Measurements from ENCODE around the gene RALY.
"Not testable (repeated sequence)": the region's sequence is repeated elsewhere in the genome, so short reads cannot be mapped to it uniquely, and the experiment has no call there.

The RALY gene

DNA sequence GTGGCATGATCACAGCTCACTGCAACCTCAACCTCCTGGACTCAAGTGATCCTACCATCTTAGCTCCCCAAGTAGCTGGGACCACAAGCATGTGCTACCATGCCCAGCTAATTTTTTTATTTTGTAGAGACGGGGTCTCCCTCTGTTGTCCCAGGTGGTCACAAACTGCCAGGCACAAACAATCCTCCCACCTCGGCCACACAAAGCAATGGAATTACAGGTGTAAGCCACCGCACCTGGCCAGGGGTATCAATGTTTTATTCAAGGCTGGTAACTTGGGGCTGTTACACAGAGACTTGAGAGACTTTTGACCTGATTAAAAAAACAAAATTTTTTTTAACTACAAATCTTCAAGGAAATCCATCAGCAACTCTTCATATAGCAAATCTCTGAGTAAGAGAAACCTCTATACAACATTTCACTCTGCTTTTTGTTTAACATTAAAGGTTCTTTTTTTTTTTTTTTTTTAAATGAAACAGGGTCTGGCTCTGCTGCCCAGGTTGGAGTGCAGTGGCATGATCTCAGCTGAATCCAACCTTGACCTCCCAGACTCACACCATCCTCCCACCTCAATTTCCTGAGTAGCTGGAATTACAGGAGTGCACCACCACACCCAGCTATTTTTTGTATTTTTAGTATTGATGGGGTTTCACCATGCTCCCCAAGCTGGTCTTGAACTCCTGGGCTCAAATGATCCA is 112.4 kb downstream of the RALY start:
- no peak for DNase-seq (ENCODE audit: low read depth)

DNA sequence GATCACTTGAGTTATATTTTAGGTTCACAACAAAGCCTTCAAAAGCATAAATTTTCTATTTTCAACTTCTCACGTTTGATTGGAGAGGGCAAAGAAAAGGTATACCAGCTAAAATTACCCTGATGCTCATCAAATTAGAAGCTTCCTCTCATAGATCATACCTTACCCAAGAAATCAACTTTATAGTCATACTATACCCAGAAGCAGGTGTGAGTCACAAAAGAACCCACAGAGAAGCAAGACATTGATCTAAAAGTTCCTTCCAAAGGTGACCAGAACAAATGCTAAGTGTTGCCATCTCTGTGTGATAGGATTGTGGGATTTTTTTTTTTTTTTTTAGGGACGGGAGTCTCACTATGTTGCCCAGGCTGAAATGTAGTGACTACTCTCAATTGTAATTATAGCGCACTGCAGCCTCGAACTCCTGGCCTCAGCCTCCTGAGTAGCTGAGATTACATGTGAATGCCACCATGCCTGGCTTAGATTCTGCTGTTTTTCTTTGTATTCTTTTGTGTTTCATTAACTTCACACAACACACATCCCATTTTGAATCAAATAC is 115.0 kb downstream of the RALY start:
- DNase-seq (ENCODE audit: low read depth): no peak

DNA sequence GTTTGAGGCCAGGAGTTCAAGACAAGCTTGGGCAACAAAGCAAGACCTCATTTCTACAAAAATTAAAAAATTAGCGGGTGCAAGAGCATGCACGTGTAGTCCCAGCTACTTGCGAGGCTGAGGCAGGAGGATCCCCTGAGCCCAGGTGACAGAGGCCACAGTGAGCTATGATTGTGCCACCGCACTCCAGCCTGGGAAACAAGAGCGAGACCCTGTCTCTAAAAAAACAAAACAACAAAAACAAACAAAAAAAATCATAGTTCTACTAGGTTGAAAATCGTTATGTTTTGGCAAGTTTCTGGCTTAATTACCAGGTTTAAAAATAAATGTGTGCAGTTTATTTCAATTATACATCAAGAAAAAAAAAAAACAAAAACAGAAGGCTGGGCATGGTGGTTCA is 115.7 kb downstream of the RALY start:
- no peak for DNase-seq (ENCODE audit: low read depth)

DNA sequence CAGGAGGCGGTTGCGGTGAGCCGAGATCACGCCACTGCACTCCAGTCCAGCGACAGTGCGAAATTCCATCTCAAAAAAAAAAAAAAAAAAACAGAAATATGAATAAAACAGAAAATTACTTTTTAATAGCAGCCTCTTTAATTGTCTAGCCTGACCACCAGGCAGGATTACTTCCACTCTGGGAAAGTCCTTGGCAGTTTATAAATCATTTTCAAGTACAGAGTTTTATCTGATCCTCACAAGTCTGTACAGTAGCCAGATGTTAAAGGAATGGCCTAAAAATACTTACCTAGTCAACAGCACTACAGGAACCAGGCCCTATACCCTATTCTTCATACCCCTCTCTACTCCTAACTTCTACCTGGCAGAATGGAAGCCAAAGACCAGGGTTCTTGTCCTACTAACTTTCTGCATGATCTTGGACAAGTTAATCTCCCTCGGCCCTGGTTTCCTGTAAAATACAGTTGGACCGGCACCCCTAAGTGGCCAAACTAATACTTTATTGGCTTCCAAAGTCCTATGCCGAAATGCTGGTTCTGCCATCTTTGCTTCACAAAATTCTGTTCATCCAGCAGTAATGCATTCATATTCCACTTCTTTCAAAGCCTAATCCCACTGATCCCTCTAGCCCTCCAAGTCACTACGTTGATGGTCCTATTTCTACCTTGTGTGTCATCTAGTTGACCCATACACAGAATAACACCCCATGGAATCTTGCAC is 116.5 kb downstream of the RALY start:
- DNase-seq (ENCODE audit: low read depth): no peak

DNA sequence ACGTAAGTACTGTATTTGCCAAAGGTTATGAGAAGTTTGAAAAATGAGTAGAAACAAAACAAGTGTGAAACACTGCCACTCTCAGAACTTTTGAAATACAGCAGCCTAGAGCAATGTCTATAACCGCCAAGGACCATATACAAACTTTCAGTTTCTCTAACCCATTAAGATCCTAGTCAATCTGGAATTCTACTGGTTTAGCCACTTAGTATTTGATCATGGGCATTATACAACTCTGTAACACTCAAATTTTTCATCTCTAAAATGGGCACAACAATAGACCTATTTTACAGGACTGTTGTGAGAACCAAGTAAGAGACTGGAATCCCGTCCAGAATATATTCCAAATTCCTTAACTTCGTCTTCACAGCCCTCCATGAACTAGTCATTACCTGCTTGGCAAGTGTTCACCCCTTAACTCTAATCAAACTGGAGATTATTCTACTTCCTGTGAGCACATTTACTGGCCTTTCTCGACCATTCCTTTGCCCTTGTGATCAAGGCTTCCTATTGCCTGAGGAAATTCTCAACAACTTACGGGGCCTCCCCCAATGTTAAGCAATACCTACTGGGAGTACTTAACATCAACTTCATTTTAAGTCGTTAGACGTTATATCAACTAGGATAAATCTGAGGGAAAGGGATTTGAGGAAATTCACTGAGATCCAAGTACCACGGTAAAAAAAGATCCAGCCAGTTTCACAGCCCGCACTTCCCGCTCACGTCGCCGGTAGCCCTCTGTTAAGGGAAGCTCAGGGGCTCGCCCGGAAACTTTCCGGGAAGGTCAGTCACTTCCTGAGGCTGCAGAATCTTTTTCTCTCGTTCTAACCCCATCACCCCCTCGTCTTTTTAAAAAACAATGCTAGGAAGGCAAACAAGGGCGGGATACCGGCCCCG is 117.3 kb downstream of the RALY start:
- no peak for DNase-seq (ENCODE audit: low read depth)

DNA sequence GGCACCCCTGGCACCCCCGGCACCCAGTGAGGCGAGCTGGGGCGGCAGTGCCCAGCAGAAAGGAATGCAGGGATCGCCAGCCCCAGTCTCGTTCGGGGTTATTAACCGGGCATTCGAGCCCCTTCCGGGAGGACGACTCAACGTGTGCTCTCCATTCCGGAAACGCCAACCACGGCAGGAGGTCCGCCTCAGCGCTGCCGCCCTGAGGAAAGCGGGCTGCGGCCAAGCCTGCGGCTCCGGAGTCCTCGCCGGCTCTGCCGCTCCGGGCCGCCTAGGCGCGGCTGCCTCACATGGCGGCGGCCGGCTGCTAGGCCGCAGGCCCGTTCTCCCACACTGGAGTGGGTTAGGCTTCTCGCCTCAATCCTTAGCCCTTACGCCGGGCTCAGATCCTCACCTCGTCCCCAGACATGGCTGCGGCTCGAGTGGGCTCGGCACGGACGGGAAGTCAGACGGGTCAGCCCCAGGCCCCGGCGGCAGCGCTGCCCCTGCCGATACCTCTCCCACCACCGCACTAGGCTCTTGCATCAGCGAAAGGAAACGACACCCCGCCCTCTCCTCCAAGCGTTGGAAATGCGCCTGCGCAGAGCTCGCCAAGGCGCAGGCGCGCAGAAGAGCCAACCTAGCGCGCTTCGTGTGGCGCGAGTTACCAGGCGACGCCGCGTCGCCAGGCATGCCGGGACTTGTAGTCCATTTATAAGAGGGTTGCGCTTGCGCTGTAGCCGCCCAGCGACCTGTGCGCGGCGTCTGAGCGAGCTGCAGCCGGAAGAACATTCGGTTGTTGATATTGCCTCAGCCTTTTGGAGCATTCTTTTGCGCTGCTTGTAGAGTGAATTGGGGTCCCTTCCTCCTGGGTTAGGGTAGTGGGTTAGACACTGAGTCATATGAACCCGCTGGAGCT is 118.2 kb downstream of the RALY start, which contains the start of gene EIF2S2:
Gene EIF2S2, minus strand, starts transcription at position 542 of the 898 bp plus-strand sequence. Its CDS starts 133 bp downstream, at position 409.
- DNase-seq (ENCODE audit: low read depth): peak; percentile 92

DNA sequence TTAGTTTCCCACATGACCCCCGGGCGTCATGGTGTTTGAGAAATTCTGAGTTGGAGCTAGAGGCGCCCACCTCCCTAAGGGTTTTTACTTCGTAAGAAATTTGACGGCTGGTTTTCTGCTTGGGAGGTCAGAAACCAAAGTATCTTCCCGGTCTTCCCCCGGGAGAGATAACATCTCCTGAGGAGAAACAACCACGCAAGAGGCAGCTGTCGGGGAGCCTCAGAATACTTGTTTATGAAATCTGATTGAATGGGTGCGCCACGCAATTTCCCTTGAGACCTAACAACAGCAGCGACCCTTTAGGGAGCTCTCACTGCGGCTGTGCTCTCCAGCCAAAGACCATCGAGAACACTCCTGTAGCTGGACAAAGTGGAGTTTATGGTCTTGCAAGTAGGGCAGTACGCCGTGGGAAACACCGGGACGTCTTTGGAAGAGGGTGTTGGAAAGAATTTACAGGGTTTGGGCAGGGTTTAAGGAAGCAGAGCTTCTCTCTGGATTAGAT is 118.9 kb downstream of the RALY start:
- no peak for DNase-seq (ENCODE audit: low read depth)

DNA sequence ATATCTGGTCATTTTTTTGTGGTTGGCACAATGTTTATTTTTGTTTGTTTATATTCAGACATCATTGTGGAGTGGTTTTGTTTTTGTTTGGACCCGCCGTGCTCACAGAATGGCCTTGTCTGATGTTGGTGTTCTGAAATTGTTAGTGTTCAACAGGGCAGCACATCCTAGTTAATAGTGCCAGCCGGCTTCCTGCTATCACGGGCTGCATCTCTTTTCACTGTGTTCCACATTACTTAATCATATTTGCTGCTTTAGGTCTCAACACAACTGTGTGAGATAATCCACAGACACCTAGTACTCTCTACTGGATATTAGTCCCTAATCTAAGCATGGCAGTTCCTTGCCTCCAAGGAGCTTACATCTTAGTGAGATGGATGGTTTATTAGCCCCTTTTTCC is 121.1 kb downstream of the RALY start:
- no peak for DNase-seq (ENCODE audit: low read depth)

DNA sequence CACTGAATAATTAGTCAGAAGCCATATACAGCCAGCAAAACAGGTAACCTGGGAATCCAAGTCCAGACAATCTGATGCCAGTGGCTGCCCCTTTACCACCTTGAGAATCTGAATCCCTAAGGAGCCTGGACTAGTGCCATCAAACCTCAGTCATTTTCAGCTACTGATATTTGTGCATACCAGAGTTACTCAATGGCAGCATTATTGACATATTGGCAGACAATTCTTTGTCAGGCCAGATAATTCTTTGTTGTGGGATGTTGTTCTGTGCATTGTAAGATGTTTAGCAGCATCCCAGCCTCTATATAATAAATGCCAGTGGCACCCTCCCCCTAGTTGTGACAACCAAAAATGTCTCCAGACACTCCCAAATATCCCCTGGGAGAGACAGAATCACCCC is 121.5 kb downstream of the RALY start:
- no peak for DNase-seq (ENCODE audit: low read depth)

DNA sequence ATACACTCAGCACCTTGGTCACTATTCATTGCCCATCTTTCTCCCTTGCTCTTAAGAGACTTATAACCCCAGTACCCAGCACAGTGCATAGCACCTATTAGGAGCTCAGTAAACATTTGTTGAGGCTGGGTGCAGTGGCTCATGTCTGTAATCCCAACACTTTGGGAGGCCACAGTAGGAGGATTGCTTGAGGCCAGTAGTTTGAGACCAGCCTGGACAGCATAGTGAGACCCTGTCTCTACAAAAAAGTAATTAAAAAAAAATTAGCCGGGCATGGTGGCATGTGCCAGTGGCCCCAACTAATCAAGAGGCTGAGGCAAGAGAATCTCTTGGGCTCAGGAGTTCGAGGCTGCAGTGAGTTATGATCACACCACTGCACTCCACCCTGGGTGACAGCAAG is 126.5 kb downstream of the RALY start:
- no peak for DNase-seq (ENCODE audit: low read depth)

DNA sequence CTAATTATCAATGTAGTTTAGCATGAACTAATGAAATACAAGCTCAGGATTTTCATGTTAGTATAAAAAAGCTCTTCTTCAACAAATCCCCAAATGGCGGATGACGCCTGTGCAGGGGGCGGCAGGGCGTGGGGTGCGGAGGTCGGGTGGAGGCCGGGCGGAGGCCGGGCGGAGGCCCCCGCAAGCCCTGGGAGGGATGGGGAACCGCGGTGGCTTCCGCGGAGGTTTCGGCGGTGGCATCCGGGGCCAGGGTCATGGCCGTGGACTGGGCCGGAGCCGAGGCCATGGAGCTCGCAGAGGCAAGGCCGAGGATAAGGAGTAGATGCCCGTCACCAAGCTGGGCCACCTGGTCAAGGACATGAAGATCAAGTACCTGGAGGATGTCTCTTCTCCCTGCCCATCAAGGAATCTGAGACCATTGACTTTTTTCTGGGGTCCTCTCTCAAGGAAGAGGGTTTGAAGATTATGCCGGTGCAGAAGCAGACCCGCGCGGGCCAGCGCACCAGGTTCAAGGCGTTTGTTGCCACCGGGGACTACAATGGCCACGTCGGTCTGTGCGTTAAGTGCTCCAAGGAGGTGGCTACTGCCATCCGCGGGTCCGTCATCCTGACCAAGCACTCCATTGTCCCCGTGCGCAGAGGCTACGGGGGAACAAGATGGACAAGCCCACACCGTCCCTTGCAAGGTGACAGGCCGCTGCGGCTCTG is 128.7 kb downstream of the RALY start:
- DNase-seq (ENCODE audit: low read depth): no peak

DNA sequence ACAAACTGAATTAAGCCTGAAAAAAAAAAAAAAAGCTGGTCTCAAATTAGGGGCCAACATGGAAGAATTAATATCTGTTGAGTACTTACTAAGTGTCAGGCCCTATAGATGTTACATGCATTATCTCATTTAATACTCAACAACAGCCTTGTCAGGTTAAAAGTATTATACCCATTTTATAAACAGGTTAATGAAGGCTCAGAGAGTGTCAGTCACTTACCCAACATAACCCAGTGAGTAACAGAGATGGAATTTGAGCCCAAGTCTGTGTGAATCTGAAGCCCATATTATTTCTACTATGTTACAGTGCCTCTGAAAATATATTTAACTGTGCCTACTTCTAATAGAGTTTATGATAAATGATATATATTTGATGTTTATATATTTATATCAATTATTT is 129.6 kb downstream of the RALY start:
- DNase-seq (ENCODE audit: low read depth): no peak

DNA sequence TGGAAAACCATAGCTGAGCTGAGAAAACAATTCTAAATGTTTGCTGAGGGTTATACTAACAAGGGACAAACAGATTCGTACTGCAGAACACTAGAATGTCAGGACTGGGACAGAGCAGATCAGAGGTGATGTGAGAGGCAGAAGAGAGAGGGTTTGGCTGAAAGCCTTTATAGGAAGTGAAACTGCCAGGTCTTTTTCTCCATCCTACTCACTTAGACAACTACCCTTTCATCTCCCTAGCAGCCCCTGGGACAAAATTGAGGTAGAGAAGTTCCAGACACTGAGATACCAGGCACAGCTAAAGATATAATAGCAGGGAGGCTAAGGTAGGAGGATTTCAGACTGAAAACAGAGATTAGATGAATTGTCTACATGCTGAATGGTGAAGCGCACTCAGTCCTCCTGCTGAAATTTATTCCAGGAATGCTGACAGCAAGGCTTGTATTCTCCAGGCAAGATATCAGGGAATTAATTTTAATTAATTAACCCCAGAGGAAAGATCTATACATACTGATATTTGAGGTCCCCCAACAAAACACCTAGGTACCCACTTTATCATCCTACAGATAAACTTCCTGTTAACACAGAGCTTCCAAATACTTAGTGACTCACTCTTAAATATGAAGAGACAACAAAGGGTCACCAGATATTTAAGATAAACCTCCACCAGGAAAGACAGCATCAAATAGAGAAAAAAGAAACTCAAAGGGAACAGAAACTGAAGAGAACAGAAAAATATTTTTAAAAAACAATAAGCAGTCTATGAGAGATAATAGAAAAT is 130.9 kb downstream of the RALY start:
- DNase-seq (ENCODE audit: low read depth): no peak

DNA sequence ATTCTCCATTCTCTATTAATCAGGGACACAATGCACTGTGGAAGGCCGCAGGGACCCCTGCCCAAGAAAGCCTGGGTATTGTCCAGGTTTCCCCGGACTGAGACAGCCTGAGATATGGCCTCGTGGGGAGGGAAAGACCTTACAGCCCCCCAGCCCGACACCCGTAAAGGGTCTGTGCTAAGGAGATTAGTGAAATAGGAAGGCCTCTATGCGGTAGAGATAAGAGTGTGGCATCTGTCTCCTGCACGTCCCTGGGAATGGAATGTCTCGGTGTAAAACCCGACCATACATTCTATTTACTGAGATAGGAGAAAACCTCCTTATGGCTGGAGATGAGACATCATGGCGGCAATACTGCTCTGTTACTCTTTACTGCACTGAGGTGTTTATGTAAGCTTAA is 134.1 kb downstream of the RALY start:
- DNase-seq (ENCODE audit: low read depth): no peak

DNA sequence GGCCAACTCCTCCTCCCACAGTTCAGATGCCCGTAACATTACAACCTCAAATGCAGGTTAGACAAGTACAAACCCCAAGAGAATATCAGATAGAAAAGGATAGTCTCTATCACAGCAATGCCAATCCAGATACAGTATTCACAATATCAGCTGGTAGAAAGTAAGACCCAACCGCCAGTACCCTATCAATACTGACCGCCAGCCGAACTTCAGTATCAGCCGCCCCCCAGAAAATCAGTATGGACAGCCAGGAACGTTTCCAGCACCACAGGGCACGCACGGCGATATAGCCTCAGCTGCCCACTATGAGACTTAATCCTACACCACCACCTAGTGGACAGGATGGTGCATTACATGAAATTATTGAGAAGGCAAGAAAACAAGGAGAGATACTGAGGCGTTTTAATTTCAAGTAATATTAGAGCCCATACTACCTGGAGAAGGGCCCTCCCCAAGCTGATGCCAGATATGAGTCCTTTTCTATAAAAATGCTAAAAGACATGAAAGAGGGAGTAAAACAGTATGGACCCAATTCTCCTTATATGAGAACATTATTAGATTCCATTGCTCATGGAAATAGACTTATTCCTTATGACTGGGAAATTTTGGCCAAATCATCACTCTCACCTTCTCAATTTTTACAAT is 135.9 kb downstream of the RALY start:
- no peak for DNase-seq (ENCODE audit: low read depth)

DNA sequence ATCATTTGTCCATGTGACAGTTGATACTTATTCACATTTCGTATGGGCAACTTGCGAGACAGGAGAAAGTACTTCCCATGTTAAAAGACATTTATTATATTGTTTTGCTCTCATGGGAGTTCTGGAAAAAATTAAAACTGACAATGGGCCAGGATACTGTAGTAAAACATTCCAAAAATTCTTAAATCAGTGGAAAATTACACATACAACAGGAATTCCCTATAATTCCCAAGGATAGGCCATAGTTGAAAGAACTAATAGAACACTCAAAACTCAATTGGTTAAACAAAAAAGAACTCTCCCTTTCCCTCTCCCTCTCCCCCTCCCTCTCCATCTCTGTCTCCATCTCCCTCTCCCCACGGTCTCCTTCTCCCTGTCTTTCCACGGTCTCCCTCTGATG is 137.8 kb downstream of the RALY start:
- DNase-seq (ENCODE audit: low read depth): no peak

DNA sequence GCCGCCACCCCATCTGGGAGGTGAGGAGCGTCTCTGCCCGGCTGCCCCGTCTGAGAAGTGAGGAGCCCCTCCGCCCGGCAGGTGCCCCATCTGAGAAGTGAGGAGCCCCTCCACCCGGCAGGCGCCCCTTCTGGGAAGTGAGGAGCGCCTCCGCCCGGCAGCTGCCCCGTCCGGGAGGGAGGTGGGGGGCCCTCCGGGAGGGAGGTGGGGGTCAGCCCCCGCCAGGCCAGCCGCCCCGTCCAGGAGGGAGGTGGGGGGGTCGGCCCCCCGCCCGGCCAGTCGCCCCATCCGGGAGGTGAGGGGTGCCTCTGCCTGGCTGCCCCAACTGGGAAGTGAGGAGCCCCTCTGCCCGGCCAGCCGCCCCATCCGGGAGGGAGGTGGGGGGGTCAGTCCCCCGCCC is 138.8 kb downstream of the RALY start:
- not testable (repeated sequence) for DNase-seq (ENCODE audit: low read depth)

DNA sequence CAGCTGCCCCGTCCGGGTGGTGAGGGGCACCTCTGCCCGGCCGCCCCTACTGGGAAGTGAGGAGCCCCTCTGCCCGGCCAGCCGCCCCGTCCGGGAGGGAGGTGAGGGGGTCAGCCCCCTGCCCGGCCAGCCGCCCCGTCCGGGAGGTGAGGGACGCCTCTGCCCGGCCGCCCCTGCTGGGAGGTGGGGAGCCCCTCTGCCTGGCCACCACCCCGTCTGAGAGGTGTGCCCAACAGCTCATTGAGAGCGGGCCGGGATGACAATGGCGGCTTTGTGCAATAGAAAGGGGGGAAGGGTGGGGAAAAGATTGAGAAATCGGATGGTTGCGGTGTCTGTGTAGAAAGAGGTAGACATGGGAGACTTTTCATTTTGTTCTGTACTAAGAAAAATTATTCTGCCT is 139.2 kb downstream of the RALY start:
- DNase-seq (ENCODE audit: low read depth): not testable (repeated sequence)

DNA sequence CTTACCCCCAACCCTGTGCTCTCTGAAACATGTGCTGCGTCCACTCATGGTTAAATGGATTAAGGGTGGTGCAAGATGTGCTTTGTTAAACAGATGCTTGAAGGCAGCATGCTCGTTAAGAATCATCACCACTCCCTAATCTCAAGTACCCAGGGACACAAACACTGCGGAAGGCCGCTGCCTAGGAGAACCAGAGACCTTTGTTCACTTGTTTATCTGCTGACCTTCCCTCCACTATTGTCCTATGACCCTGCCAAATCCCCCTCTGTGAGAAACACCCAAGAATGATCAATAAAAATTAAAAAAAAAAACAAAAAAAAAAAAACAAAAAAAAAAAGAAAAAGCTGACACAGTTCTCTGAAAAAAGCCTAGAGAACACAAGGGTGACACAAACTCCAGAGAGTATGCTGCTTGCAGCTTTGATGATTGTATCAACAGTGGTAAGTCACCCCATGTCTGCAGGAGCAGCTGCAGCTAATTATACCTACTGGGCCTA is 139.7 kb downstream of the RALY start:
- not testable (repeated sequence) for DNase-seq (ENCODE audit: low read depth)
